AG04450 (cell line): ENCODE measurements around the gene VPS18. TPM values are rescaled to one million over a fixed set of nuclear protein-coding genes. Genes with fewer than 3 reads are reported as not detected.

Experiments used
- CTCF ChIA-PET: fragments of 300-600, 350-600 bp; formaldehyde crosslinking; extraction: SDS; loops from one replicate; lab custom pipeline; 2022; ENCODE audit warnings: antibody characterized with exemption, inconsistent platforms; lab: Charles Lee
- POLR2A ChIA-PET: fragments of 350-600 bp; formaldehyde crosslinking; extraction: SDS; loops from one replicate; lab custom pipeline; 2021; ENCODE audit warnings: antibody characterized with exemption, inconsistent platforms; lab: Yijun Ruan, JAX
- DNase-seq: peaks from one replicate; pipeline ENCODE4 v3.0.0-alpha.2; 2011; ENCODE audit warnings: low read depth, low spot score
- H3K27ac ChIP-seq: one replicate; pipeline ENCODE4 v1.5.1; 2012; ENCODE audit warnings: low read depth, low read length, control low read depth
- H3K27me3 ChIP-seq: one replicate; pipeline ENCODE4 v1.6.0; 2012; ENCODE audit warnings: low read length; ENCODE audit not compliant: control insufficient read depth, insufficient read depth
- H3K4me3 ChIP-seq: 2 replicates; pipeline ENCODE4 v1.5.1; 2011; ENCODE audit warnings: mild to moderate bottlenecking, low read depth, low read length, control low read depth
- H3K9me3 ChIP-seq: 2 replicates; pipeline ENCODE4 v1.5.1; 2012; ENCODE audit warnings: low read length; ENCODE audit not compliant: control insufficient read depth, insufficient read depth
- polyA plus RNA-seq: library from polyadenylated mRNA; depleted of rRNA; stranded (reverse); fragments of >200 nt; gene quantifications from 2 replicates; pipeline ENCODE4 v1.2.3, GENCODE V29; 2011
- TF ChIP-seq, protein P1 (sequence below): IDR thresholded peaks from 2 replicates; pipeline ENCODE4 v1.5.1; 2011; ENCODE audit warnings: low read depth, low read length, control low read depth, inconsistent platforms

Gene VPS18
- polyA plus RNA-seq, 1 experiment = 18.7 TPM

DNA sequence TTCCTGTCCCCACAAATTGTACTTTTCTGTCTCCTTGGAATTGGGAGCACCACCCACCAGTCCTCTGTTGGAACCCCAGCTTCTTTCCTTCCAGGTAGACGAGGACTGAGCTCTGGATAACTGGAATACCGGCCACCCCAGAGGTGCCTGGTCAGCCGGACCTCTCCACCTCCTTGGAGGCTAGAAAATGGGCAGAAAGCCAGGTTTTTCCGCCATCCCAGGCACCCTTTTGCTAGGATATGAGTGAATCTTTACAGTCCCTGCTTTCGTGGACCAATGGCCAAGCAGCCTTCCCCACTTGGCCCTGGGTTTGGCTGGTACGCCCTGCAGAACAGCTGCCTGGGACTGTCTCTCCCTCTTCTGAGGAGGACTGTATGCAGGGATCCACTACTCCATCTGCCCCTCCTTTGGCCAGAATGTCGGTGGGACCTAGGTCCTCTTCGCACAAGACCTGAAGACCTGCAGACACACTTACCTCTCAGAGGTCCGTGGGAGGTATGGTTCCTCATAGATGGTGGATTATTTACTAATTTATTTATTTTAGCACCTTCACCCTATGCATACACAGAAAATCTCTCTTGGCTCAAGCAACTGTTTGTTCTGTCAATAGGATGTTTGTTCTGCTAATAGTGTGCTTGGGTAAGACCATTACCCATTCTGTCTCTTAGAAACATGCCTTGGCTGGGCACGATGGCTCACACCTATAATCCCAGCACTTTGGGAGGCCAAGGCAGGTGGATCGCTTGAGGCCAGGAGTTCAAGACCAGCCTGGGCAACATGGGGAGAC is 50.5 kb downstream of the VPS18 start:
- no peak overlapping the region for H3K4me3 ChIP-seq
- H3K27ac ChIP-seq = no peak overlapping the region
- H3K27me3 ChIP-seq = no peaks in the 10 kb centered on the region
- CTCF ChIA-PET = no interaction called here
- POLR2A ChIA-PET = no interaction called here
- TF ChIP-seq, protein P1, sequence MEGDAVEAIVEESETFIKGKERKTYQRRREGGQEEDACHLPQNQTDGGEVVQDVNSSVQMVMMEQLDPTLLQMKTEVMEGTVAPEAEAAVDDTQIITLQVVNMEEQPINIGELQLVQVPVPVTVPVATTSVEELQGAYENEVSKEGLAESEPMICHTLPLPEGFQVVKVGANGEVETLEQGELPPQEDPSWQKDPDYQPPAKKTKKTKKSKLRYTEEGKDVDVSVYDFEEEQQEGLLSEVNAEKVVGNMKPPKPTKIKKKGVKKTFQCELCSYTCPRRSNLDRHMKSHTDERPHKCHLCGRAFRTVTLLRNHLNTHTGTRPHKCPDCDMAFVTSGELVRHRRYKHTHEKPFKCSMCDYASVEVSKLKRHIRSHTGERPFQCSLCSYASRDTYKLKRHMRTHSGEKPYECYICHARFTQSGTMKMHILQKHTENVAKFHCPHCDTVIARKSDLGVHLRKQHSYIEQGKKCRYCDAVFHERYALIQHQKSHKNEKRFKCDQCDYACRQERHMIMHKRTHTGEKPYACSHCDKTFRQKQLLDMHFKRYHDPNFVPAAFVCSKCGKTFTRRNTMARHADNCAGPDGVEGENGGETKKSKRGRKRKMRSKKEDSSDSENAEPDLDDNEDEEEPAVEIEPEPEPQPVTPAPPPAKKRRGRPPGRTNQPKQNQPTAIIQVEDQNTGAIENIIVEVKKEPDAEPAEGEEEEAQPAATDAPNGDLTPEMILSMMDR = no peak
- DNase-seq = no peak
- H3K9me3 ChIP-seq = no peaks in the 10 kb centered on the region

DNA sequence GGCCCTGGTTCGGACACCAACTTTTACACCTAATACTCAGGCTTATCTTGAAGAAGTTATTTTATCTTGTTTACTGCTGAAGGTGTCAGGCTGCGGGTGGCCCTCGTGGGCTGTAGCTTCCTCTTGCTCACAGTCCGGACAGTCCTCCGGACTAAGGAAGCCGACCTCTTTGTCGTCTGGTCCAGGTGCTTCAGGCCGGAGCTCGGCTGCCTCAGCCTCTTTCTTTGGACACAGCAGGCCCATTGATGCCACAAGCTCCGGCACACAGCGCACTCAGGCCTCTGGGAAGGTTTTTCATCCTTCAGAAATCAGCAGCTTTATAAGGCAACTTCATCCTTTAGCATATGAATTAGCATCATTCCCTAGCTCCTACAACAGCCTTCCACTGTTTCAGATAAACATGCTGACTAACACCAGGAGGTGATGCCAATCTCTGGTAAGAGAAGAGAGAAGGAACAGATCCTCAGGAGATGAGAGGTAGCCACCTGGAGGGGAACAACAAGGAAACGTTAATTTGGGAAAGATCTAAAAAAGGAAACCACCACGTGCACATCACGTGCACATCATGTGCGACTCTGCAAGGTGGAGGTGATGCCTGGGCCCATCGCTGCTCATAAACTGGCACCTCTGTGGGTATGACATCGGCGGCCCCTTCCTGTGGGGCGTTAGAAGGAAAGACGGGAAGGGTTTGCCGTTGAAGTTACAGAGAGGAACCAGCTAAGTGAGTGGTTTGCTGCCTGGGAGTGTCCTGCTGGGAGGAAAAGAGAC is 54.6 kb downstream of the VPS18 start:
- POLR2A ChIA-PET = no interaction called here
- no peak for DNase-seq
- TF ChIP-seq, protein P1 = no peak
- H3K4me3 ChIP-seq = no peak overlapping the region
- H3K27me3 ChIP-seq = no peaks in the 10 kb centered on the region
- CTCF ChIA-PET = interaction anchor here (1.9 kb wide), 1 partner anchor 18 kb away, joined by 5 read pairs; no protein-coding TSS in a partner anchor
- no peak overlapping the region for H3K27ac ChIP-seq
- no peaks in the 10 kb centered on the region; the same call in 1 of the 2 replicates for H3K9me3 ChIP-seq

DNA sequence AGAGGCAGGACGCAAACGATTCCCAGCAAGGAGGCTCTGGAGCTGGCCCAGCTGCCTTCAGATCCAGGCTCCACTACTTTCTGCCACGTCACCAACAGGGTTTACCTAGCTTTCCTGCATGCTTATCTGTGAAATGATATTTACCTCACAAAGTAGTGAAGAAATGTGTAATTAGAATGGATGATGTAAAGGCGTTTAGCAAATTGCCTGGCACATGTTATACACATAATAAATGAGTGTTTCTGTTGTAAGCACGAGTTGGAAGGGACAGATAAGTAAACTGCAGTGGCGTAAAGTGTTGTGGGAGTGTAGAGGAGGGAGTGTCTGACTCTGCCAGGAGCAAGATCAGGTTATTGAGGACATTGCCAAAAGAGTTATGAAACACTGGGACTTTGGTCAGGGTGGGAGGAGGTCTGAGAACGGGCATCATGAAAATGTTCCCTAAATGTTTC is 55.5 kb downstream of the VPS18 start:
- Histone ChIP-seq H3K9me3 (no peaks in the 10 kb centered on the region; the same call in 1 of the 2 replicates), H3K27ac (no peak overlapping the region), H3K4me3 (no peak overlapping the region), H3K27me3 (no peaks in the 10 kb centered on the region)
- CTCF ChIA-PET = no interaction called here
- TF ChIP-seq, protein P1 = no peak
- POLR2A ChIA-PET = no interaction called here
- no peak for DNase-seq

DNA sequence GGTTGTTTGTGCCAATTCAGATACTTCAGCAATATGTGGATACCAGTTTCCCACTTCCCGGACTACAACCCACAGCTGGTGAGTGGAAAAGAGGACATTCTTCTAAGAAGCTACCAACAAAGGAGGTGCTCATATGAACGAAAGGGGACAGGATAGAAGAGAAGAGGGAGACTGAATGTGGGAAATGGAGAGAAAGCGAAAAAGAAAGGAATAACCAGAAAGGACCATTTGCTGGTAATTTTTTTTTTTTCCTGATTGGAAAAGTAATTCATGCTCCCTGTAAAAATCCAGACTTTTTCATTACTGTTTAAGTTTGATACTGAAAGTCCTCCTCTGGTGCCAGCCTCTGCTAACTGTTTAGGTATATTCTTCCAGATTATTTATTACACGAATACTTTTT is 57.5 kb downstream of the VPS18 start:
- POLR2A ChIA-PET = interaction anchor here (1.2 to 2.8 kb wide), 2 partner anchors 22 to 23 kb away, joined by 3 to 14 read pairs; partner anchors contain the start of gene DLL4
- Histone ChIP-seq H3K27me3 (no peaks in the 10 kb centered on the region), H3K9me3 (no peaks in the 10 kb centered on the region; the same call in 1 of the 2 replicates), H3K27ac (no peak overlapping the region), H3K4me3 (no peak overlapping the region)
- no peak for DNase-seq
- CTCF ChIA-PET = interaction anchor here (2.6 kb wide), 1 partner anchor 10 kb away, joined by 22 read pairs; no protein-coding TSS in a partner anchor
- TF ChIP-seq, protein P1 = no peak
